ENCODE results near the gene KRTAP4-9.
"Not testable (repeated sequence)": the region's sequence is repeated elsewhere in the genome, so short reads cannot be mapped to it uniquely, and the experiment has no call there.

KRTAP4-9 gene

DNA sequence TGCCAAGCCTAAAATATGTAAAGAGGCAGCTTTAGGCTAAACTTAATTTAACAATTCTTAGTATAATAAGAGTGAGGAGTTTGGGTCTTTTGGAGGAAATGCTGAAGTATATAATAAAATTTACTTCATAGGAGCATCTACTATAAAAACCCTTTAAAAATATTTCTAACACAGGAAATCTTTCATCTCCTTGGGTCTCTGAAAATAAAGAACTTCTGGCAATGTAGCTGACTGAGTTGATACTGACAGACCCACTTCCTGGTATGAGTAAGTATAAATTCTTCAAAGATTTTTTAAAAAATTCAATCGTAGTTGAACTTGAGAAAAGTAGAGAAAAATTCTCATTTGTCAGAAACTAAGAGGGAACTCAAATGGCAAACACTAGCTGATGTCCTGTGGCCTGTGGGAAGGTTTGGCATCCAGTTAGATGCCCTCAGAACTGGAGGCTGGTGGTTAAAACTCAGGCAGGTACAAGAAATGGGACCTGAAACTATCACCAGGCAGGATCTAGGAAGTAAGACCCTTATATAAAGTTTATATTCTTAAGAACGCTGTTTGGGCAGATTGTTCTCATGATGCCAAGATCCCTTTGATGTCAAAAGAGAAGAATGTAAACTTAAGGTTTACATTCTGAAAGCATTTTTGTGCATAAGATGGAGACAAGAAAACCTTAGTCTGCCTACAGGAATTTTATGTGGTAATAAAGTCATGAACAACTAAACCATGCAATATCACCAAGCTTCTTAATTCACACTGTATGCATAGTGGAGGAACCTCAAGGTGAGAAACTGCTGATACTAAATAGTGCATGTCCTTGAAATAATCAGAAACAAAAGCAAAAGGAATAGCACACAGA is 28.9 kb downstream of the KRTAP4-9 start:
- DNase-seq: no peak

DNA sequence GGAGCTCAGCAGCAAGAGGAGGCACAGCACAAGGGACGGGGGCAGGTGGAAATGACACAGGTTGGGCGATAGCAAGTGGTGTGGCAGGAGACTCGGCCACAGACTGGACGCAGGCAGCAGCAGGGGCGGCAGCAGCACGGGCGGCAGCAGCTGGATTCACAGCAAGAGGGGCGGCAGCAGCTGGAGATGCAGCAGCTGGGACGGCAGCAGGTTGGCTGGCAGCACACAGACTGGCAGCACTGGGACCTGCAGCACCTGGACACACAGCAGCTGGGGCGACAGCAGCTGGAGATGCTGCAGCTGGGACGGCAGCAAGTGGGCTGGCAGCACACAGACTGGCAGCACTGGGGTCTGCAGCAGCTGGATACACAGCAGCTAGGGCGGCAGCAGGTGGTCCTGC is 34.7 kb downstream of the KRTAP4-9 start:
- not testable (repeated sequence) for DNase-seq

DNA sequence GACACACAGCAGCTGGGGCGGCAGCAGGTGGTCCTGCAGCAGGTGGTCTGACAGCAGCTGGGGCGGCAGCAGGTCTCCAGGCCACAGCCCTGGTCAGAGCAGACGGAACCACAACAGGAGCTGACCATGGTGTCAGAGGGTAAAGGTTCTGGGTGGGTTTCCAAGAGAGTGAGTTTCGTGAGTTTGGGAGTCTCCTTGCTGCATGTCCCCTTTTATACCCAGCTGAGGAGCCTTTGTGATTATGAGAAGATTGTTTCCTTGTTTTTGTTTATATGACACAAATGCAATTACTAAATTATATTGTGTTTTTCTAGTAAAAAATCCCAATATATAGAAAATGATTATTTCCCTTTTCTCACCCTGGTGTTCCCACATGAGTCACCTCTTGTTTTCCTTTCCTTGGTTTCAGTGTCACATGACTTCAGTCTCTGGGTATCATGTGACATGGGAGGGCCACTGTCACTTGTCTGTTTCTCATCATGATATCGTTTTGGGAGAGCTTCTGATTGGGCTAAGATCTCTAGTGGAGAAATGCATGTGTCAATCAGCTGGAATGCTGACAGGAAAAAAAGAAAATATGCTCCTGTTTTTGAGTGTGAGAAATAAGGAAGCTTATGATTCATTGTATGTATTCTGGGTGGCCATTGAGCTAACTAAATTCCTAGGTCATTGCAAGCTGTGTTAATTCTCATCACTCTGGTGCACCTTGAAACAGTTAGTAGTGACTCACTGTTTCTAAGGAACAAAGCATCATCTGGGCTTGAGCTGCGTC is 35.4 kb downstream of the KRTAP4-9 start, which contains the start of gene KRTAP4-6:
Gene KRTAP4-6, minus strand, starts transcription at position 185 of the 772 bp plus-strand sequence. Its CDS starts 57 bp downstream, at position 128.
- no peak for DNase-seq

DNA sequence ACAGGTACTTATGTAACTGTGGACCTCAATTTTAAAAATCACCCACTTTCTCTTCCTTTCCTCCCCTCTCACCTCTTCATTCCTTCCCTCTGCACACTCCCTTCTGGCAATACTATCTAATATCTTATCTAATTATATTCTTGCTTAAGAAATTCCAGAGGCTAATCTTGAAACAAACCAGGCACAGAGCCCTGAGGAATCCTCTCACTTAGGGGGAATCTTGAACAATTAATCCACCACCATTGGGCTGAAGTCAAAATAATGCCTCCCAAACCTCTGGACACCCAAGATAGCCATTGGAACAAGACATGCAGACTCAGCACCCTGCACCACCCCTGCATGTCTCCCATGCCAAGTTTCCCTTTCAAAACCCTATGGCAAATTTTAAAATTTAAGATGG is 36.2 kb downstream of the KRTAP4-9 start:
- DNase-seq: no peak

DNA sequence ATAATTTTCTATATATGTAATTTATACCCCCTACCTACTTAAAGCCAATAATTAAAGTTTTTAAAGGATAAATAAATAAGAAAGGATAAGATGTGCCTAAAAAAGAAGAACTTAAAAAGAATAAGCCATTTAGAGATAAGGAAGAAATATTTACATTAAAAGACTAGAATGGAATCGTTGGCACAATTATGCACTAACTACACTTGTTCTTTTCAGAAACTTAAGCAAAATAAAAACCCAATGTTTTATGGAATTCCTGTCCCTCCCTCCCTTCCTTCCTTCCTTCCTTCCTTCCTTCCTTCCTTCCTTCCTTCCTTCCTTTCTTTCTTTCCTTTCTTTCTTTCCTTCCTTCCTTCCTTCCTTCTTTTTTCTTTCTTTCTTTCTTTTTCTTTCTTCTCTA is 39.7 kb downstream of the KRTAP4-9 start:
- DNase-seq: no peak

DNA sequence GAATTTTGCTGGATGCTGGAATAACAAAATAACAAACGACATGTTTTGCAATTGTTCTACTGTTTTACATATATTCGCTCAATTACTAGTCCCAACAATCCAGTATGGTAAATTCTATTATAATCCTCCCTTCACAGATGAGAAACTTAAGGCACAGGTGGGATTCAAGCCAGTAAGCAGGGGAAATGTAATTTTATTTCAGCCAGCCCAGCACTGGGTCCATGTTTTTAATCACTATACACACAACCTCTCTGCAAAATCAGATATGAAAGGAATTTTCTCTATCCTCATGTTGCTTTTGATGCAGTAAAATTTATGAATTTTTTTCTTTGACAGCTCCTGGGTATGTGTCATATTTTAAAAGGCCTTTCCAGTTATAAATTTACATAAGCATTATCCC is 40.1 kb downstream of the KRTAP4-9 start:
- no peak for DNase-seq

DNA sequence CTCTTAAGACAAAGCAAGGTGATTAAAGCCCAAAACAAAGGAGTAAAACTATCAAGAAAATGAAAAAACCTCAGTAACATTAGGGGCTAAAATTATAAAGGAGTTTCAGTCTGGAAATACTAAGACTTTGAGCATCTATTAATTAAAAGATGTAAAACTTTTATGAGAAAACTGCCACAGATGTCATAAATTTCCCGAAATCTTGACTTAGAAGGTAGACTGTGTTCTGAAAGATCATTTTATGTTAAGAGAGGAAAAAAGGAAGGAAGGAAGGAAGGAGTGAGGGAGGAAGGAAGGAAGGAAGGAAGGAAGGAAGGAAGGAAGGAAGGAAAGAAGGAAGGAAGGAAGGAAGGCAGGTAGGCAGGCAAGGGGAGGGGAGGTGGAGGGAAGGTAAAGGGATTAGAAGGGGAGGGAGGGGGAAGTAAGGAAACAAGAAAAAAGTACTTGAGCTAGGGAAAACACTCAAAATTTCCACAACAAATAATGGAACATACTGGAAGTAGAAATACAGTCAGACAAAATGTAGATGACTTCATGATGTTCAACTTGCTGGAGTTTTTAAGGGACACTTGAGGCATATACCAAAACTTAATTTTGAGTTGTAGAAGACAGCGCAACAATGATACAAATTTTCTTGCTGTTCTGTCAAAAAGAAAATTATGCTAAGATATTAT is 42.5 kb downstream of the KRTAP4-9 start:
- DNase-seq: no peak

DNA sequence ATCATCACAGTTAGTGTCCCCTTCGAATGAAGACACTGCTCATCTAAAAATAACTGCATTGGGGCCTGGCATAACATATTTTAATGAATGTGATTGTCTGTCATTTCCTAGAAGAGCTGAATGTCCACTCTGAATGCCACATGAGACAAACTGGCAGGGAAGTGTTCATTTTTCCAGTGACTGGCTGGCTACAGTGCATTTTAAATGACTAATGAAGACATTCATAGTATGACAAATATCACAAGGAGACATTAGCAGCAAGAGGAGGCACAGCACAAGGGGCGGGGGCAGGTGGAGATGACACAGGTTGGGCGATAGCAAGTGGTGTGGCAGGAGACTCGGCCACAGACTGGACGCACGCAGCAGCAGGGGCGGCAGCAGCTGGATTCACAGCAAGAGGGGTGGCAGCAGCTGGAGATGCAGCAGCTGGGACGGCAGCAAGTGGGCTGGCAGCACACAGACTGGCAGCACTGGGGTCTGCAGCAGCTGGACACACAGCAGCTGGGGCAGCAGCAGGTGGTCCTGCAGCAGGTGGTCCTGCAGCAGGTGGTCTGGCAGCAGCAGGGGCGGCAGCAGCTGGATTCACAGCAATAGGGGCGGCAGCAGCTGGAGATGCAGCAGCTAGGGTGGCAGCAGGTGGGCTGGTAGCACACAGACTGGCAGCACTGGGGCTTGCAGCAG is 43.9 kb downstream of the KRTAP4-9 start:
- not testable (repeated sequence) for DNase-seq

DNA sequence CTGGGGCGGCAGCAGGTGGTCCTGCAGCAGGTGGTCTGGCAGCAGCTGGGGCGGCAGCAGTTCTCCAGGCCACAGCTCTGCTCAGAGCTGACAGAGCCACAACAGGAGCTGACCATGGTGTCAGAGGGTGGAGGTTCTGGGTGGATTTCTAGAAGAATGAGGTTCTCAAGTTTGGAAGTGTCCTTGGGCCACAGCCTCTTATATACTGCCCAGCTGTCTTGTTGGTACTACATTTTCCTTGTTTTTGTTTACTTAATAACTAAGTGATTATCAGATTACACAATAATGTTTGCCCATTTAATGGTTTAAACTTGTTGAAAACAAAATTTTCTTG is 44.4 kb downstream of the KRTAP4-9 start, which contains the start of gene KRTAP4-5:
Gene KRTAP4-5, minus strand, starts transcription at position 174 of the 334 bp plus-strand sequence. Its CDS starts 58 bp downstream, at position 116.
- no peak for DNase-seq

DNA sequence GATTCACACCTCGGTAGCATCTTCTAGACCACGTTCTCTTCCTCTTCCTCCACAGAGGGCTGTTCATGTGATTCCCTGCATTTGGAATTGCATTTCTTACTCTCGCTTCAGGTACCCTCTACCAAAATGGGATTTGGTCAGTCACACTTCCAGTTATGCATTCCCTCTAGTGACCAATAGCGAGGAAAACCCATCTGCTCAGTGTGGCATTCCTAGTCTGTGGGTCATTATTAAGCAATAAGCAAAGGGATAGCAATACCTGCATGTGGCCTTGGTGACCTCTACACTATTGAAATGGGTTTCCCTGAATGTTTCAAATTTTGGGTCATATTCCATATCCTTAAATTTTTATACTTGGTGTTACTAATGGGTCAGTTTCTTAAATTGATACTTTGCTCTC is 44.8 kb downstream of the KRTAP4-9 start:
- DNase-seq: no peak

DNA sequence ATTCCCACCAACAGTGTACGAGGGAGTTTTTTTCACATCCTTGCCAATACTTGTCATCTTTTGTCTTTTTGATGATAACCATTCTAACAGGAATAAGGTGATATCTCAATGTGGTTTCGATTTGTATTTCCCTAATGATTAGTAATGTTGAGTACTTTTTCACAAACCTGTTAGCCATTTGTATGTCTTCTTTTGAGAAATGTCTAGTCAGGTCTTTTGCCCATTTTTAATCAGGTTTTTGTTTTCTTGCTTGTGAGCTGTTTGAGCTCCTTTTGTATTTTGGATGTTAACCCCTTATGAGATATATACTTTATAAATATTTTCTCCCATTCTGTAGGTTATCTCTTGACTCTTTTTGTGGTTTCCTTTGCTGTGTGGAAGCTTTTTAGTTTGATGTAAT is 46.3 kb downstream of the KRTAP4-9 start:
- no peak for DNase-seq

DNA sequence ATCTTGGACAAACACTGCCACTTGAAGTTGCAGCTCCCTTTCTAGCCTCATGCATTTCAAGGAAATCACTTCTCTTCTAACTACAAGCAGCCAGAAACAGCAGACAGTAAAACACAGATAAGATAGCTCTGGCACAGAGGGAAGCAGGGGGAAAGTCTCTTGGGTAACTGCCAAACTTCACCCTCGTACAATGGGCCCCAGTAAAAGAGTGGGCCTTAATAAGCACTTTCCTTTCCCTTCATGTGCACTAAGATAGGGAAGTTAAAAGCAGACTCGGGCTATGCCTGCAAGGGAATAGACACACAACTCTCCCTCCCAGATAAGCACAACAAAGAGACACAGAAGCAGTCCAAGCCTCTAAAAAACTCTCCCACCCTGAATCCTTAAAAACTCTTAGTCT is 48.7 kb downstream of the KRTAP4-9 start:
- DNase-seq: no peak

Measured in activated CD4-positive, CD25-positive, alpha-beta regulatory T cell treated with anti-CD3 and anti-CD28 coated beads, Interleukin-2, amount 50 U/mL, for 72 hours (primary cell).